ENCODE data around the gene TET1. TPM values are rescaled to one million over a fixed set of nuclear protein-coding genes. Genes with fewer than 3 reads are reported as not detected.

The TET1 gene
- total and polyA plus RNA-seq, 2 of the 13 experiments (the other 11 are each of a cell fraction or from before 2014, with no cell fraction given): 6.9 to 7.3 TPM

DNA sequence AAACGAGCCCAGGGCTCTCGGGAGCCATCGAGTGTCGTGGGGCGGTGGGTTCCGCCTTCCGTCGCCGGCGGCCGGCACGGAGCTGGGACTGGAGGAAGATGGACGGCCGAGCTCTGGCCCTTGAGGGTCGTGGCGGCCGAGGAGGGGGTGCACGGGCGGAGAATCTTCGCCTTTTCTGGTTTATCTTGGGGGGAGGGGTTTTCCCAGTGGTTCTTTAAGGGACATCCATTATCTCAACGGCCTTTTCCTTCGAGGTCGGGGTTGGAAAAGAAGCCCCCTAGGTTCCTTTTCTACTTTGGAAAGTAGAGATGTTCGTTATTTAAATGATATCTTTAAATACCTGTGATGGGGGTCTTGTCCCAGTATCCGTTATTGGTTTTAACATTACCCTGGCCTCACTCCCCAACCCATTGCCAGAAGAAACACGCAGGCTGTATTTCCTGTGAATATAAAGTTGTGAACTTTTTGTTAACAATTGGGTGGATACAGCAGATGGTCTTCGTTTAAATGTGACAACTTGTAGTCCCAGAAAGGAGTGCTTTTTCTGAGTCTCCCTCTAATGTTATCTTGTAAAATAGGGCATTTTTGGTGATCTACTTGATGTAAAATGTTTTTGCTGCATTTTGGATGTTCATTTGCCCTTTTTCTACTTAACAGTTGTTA lies 161.7 kb downstream of the TET1 start (continued):
- TF ChIP-seq, protein P1, sequence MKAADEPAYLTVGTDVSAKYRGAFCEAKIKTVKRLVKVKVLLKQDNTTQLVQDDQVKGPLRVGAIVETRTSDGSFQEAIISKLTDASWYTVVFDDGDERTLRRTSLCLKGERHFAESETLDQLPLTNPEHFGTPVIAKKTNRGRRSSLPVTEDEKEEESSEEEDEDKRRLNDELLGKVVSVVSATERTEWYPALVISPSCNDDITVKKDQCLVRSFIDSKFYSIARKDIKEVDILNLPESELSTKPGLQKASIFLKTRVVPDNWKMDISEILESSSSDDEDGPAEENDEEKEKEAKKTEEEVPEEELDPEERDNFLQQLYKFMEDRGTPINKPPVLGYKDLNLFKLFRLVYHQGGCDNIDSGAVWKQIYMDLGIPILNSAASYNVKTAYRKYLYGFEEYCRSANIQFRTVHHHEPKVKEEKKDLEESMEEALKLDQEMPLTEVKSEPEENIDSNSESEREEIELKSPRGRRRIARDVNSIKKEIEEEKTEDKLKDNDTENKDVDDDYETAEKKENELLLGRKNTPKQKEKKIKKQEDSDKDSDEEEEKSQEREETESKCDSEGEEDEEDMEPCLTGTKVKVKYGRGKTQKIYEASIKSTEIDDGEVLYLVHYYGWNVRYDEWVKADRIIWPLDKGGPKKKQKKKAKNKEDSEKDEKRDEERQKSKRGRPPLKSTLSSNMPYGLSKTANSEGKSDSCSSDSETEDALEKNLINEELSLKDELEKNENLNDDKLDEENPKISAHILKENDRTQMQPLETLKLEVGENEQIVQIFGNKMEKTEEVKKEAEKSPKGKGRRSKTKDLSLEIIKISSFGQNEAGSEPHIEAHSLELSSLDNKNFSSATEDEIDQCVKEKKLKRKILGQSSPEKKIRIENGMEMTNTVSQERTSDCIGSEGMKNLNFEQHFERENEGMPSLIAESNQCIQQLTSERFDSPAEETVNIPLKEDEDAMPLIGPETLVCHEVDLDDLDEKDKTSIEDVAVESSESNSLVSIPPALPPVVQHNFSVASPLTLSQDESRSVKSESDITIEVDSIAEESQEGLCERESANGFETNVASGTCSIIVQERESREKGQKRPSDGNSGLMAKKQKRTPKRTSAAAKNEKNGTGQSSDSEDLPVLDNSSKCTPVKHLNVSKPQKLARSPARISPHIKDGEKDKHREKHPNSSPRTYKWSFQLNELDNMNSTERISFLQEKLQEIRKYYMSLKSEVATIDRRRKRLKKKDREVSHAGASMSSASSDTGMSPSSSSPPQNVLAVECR (CRISPR knock-in tag; IDR thresholded peaks at IDR 0.05; ENCODE audit: borderline replicate concordance): 0 out of 2 replicates have a peak, but pooled peaks have one; percentile 45
- TF ChIP-seq ZNF17 (CRISPR knock-in tag; IDR thresholded peaks at IDR 0.05) (no peak), FOXA3 (CRISPR knock-in tag; IDR thresholded peaks at IDR 0.05) (no peak), ELF4 (CRISPR knock-in tag; IDR thresholded peaks at IDR 0.05; ENCODE audit: borderline replicate concordance) (0 out of 2 replicates have a peak, but pooled peaks have one; percentile 27), NAIF1 (CRISPR knock-in tag; IDR thresholded peaks at IDR 0.05; ENCODE audit: borderline replicate concordance) (no peak), ARID2 (CRISPR knock-in tag; IDR thresholded peaks at IDR 0.05; ENCODE audit: borderline replicate concordance) (peak; percentile 20; the same call in 1 of the 2 replicates), ZNF557 (CRISPR knock-in tag; IDR thresholded peaks at IDR 0.05) (no peak), KLF9 (CRISPR knock-in tag; IDR thresholded peaks at IDR 0.05; ENCODE audit: low read depth) (no peak), DMAP1 (CRISPR knock-in tag; IDR thresholded peaks at IDR 0.05) (no peak), NCOR1 (IDR thresholded peaks at IDR 0.05; ENCODE audit: borderline replicate concordance, low read length) (no peak), HMGA1 (CRISPR knock-in tag; conservative IDR thresholded peaks at IDR 0.05) (no peak), NFE2 (CRISPR knock-in tag; IDR thresholded peaks at IDR 0.05) (no peak), EHMT2 (IDR thresholded peaks at IDR 0.05; ENCODE audit: borderline replicate concordance, low read depth, low read length) (no peak), ZFP37 (CRISPR knock-in tag; IDR thresholded peaks at IDR 0.05; ENCODE audit: borderline replicate concordance) (no peak), ZNF605 (CRISPR knock-in tag; IDR thresholded peaks at IDR 0.05) (no peak), ZNF496 (CRISPR knock-in tag; IDR thresholded peaks at IDR 0.05; ENCODE audit: insufficient replicate concordance) (no peak), FOXO1 (CRISPR knock-in tag; IDR thresholded peaks at IDR 0.05) (no peak), FOXK2 (IDR thresholded peaks at IDR 0.05) (no peak), GZF1 (CRISPR knock-in tag; IDR thresholded peaks at IDR 0.05) (no peak), TBP (CRISPR knock-in tag; IDR thresholded peaks at IDR 0.05) (no peak), ZFP82 (CRISPR knock-in tag; IDR thresholded peaks at IDR 0.05; ENCODE audit: borderline replicate concordance) (no peak), ZFP36L2 (CRISPR knock-in tag; IDR thresholded peaks at IDR 0.05) (no peak)
- TF ChIP-seq, protein P2, sequence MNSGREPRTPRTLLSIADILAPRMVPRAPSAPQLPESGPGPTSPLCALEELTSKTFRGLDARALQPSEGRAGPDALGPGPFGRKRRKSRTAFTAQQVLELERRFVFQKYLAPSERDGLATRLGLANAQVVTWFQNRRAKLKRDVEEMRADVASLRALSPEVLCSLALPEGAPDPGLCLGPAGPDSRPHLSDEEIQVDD (CRISPR knock-in tag; IDR thresholded peaks at IDR 0.05; ENCODE audit: borderline replicate concordance): no peak
- TF ChIP-seq, protein P3, sequence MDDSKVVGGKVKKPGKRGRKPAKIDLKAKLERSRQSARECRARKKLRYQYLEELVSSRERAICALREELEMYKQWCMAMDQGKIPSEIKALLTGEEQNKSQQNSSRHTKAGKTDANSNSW (CRISPR knock-in tag; IDR thresholded peaks at IDR 0.05; ENCODE audit: borderline replicate concordance): no peak

Measured in HepG2 (cell line).